ENCODE data around the gene SEMA4D. TPM values are rescaled to one million over a fixed set of nuclear protein-coding genes. Genes with fewer than 3 reads are reported as not detected.

Gene SEMA4D
- 10 to 100 TPM; 20.9 to 26.9 (median 23.1) TPM for total RNA-seq
- long read RNA-seq, donor 1, partial matches to known transcripts: 4 of 11 reads
- long read RNA-seq, donor 1, other reads (novel, unspliced or antisense): 4 of 11 reads
- long read RNA-seq, donor 2, partial matches to known transcripts: 0 of 2 reads
- long read RNA-seq, donor 2, other reads (novel, unspliced or antisense): 1 of 2 reads

- ATAC-seq (peak; percentile 76), DNase-seq (peak; percentile 77 to 88 (median 79))
- no peak for TF ChIP-seq CTCF (IDR thresholded peaks at IDR 0.05)
- H3K4me1 ChIP-seq (ENCODE audit: low read depth): peaks cover 14% of the 10 kb centered on the region
- H3K4me3 ChIP-seq: peak within 1 kb of the TSS; percentile 57
- H3K36me3 ChIP-seq (ENCODE audit: low read depth): no peaks in the 10 kb centered on the region
- intact Hi-C loops (cut with DNase I, micrococcal nuclease): no loop called here
- H3K9me3 ChIP-seq: no peaks in the 10 kb centered on the region
Measured at GRCh38 chr9:89497978-89498851, at the start of gene SEMA4D. Gene SEMA4D (minus strand): TSS chr9:89498113. CDS start chr9:89405456, 92,657 bp downstream.

GRCh38 chr9:89547000-89547399 lies 49.1 kb upstream of the SEMA4D start:
- ATAC-seq: no peak
- DNase-seq: no peak
- H3K4me1 ChIP-seq (ENCODE audit: low read depth): no peaks in the 10 kb centered on the region
- intact Hi-C loops (cut with DNase I, micrococcal nuclease): loop anchor here in 1 of 2 donors (5.0 to 10.0 kb wide), 2 partner anchors 132 to 225 kb away; no protein-coding TSS in a partner anchor
- H3K4me3 ChIP-seq: no peak overlapping the region
- H3K36me3 ChIP-seq (ENCODE audit: low read depth): no peaks in the 10 kb centered on the region
- TF ChIP-seq CTCF (IDR thresholded peaks at IDR 0.05): no peak
- H3K9me3 ChIP-seq: peaks cover 3% of the 10 kb centered on the region

GRCh38 chr9:89544279-89544661 lies 46.4 kb upstream of the SEMA4D start:
- DNase-seq (no peak), ATAC-seq (no peak)
- no peaks in the 10 kb centered on the region for H3K36me3 ChIP-seq (ENCODE audit: low read depth)
- intact Hi-C loops (cut with DNase I, micrococcal nuclease): loop anchor here in 1 of 2 donors (10.0 kb wide), 1 partner anchor 129 kb away; no protein-coding TSS in a partner anchor
- H3K9me3 ChIP-seq: peaks cover 3% of the 10 kb centered on the region
- no peaks in the 10 kb centered on the region for H3K4me1 ChIP-seq (ENCODE audit: low read depth)
- TF ChIP-seq CTCF (IDR thresholded peaks at IDR 0.05): no peak
- H3K4me3 ChIP-seq: no peak overlapping the region

GRCh38 chr9:89543621-89544278 lies 45.8 kb upstream of the SEMA4D start:
- no peak for TF ChIP-seq CTCF (IDR thresholded peaks at IDR 0.05)
- no peak for ATAC-seq
- DNase-seq: no peak
- no peaks in the 10 kb centered on the region for H3K36me3 ChIP-seq (ENCODE audit: low read depth)
- intact Hi-C loops (cut with DNase I, micrococcal nuclease): loop anchor here in 1 of 2 donors (10.0 kb wide), 1 partner anchor 129 kb away; no protein-coding TSS in a partner anchor
- H3K9me3 ChIP-seq: peaks cover 3% of the 10 kb centered on the region
- H3K4me1 ChIP-seq (ENCODE audit: low read depth): no peaks in the 10 kb centered on the region
- no peak overlapping the region for H3K4me3 ChIP-seq

GRCh38 chr9:89543111-89543510 lies 45.2 kb upstream of the SEMA4D start:
- no peaks in the 10 kb centered on the region for H3K36me3 ChIP-seq (ENCODE audit: low read depth)
- H3K4me1 ChIP-seq (ENCODE audit: low read depth): no peaks in the 10 kb centered on the region
- TF ChIP-seq CTCF (IDR thresholded peaks at IDR 0.05): no peak
- ATAC-seq (no peak), DNase-seq (no peak)
- intact Hi-C loops (cut with DNase I, micrococcal nuclease): loop anchor here in 1 of 2 donors (10.0 kb wide), 1 partner anchor 128 kb away; no protein-coding TSS in a partner anchor
- H3K4me3 ChIP-seq: no peak overlapping the region
- peaks cover 3% of the 10 kb centered on the region for H3K9me3 ChIP-seq

Data from mucosa of descending colon (tissue), 3 donors.